Stomach (tissue), 4 donors: Measurements from ENCODE around the gene PAK2.

ENCODE experiments used
- CTCF ChIP-seq, 7 experiments: fragments of 450-650 bp in 4 of 7; fragments of 200-600 bp in 3 of 7; sonication (generic) in 3 of 7; IDR thresholded peaks; one replicate each; pipeline ENCODE4 v1.5.1; 2016 to 2019; ENCODE audit warnings: antibody characterized with exemption in 7 of 7, control low read depth in 2 of 7, mild to moderate bottlenecking in 1 of 7
- POLR2A ChIP-seq, 4 donors: fragments of 450-650 bp; IDR thresholded peaks; one replicate each; pipeline ENCODE4 v1.6.1; 2016; ENCODE audit warnings: antibody characterized with exemption in 4 of 4, control low read depth in 2 of 4, mild to moderate bottlenecking in 1 of 4, moderate library complexity in 1 of 4
- POLR2AphosphoS5 ChIP-seq, 3 donors: sonication (generic); formaldehyde crosslinking; IDR thresholded peaks; one replicate each; pipeline ENCODE4 v1.6.1; 2016; ENCODE audit warnings: antibody characterized with exemption in 3 of 3

GRCh38 chr3:196741249-196741889, 1.7 kb downstream of the PAK2 start:
- TF ChIP-seq CTCF (IDR thresholded peaks at IDR 0.05) (no peak), POLR2A (IDR thresholded peaks at IDR 0.05) (no peak), POLR2AphosphoS5 (IDR thresholded peaks at IDR 0.05) (no peak)
